ENCODE results near the gene PLCD1.

The PLCD1 gene

DNA sequence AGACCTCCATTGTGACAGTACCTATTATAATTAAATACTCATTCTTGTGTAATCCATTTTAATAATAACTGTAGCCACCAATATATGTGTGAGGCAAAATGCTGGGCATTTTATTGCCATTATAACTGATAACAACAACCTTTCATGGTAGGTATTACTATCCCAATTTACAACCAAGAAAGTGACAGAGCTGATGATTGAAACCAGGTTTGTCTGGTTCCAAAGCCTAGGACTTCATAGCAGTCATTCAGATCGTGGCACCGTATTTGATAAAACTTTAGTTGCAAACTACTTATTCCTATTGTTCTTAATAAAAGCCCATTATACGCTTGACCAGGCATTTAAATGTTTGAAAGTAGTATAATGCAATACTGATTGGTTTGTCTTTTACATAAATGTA, 65.3 kb downstream of the PLCD1 start:
- FAIRE-seq, result no peak
- no peak for DNase-seq (ENCODE audit: insufficient read length, low spot score)
- TF ChIP-seq, protein P1, sequence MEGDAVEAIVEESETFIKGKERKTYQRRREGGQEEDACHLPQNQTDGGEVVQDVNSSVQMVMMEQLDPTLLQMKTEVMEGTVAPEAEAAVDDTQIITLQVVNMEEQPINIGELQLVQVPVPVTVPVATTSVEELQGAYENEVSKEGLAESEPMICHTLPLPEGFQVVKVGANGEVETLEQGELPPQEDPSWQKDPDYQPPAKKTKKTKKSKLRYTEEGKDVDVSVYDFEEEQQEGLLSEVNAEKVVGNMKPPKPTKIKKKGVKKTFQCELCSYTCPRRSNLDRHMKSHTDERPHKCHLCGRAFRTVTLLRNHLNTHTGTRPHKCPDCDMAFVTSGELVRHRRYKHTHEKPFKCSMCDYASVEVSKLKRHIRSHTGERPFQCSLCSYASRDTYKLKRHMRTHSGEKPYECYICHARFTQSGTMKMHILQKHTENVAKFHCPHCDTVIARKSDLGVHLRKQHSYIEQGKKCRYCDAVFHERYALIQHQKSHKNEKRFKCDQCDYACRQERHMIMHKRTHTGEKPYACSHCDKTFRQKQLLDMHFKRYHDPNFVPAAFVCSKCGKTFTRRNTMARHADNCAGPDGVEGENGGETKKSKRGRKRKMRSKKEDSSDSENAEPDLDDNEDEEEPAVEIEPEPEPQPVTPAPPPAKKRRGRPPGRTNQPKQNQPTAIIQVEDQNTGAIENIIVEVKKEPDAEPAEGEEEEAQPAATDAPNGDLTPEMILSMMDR (IDR thresholded peaks at IDR 0.05; ENCODE audit: insufficient read depth, missing control alignments), result no peak

GRCh38 chr3:37963635-37964034, 65.8 kb downstream of the PLCD1 start:
- no peak for FAIRE-seq
- DNase-seq (ENCODE audit: insufficient read length, low spot score), result no peak

DNA sequence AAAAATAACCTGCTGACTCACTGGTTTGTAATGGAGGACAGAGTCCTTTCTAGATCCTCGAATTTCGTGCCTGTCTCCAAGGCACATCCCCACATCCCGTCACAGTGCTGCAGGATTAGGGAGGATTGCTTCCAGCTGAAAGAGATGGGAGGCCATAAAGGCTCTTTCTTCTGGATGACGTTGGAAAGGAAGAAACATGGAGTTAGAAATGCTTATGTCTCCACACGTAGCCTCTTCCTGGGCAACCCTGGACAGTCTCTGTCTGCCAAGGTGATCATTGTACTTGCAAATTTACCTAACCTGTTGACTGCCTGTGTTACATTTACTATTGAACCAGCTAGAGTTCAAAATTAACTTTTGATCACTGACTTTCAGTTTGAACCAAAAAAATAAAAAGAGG, 66.4 kb downstream of the PLCD1 start:
- TF ChIP-seq, protein P1 (IDR thresholded peaks at IDR 0.05; ENCODE audit: insufficient read depth, missing control alignments), result no peak
- DNase-seq (ENCODE audit: insufficient read length, low spot score), result no peak
- no peak for FAIRE-seq

More at GRCh38 chr3:37963635-37964034, 65.8 kb downstream of the PLCD1 start:
- TF ChIP-seq, protein P1 (IDR thresholded peaks at IDR 0.05; ENCODE audit: insufficient read depth, missing control alignments), result no peak

DNA sequence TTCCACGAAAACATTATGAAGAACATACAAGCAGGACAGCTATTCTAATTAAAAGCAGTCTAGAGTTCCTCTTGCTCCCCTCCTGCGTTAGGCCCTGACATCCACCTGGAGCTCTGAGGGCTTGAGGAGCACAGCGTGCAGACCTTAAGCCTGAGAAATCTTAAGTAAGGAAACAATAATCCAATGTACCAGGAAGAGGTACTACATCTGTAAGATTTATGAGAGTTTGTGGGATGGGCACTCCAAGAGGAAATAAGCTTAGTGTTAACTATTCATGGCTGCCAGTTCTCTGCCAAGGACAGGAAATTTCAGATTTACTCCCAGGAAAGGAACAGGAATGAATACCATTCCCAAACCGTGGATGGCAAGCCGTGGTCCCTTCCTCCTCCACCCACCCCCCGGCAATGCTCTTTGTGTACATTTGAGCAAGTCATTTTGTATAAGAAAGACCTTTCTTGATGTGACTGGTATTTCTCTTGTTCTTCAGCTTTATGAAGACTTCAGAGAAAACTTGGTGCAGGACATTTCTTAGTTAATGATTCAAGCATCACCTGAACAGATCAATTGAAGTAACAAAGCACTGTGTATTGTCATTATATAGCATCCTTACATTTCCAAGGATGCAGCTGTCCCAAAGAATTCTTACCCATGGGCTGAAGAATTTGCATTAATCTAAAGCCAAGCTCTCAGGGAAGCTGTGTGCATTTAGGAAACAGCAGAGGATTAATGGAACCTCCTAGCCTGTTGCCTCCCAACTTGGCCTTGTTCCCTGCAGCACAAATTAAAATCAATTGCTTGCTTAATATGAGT, 67.6 kb downstream of the PLCD1 start:
- FAIRE-seq (no peak), DNase-seq (ENCODE audit: insufficient read length, low spot score) (no peak)
- TF ChIP-seq, protein P1 (IDR thresholded peaks at IDR 0.05; ENCODE audit: insufficient read depth, missing control alignments), result no peak

DNA sequence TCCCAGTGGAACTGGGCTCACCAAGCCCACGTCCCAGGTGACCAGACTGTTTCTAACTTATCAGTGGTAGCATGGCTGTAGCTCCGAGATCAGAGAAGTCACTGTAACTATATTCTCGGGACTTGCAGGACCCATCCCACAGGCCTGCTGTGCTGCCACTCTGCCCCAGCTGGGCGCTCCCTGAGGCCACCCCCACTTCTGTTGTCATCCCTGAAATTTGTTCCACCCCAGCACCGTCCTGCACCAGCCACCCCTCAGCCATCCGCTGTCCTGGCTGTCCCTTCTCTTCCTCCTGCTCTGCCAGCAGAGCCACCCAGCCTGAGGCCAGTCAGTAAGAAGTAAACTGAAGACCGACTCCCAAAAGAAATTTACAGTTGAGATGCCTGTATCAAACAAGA, 71.9 kb downstream of the PLCD1 start:
- TF ChIP-seq, protein P1 (IDR thresholded peaks at IDR 0.05; ENCODE audit: insufficient read depth, missing control alignments), result no peak
- FAIRE-seq (no peak), DNase-seq (ENCODE audit: insufficient read length, low spot score) (no peak)

Data from D721Med (cell line).